ENCODE measurements around the gene YBX3.
A peak's percentile ranks its signal among the peaks of the same experiment; 100 is the strongest.

The YBX3 gene

DNA sequence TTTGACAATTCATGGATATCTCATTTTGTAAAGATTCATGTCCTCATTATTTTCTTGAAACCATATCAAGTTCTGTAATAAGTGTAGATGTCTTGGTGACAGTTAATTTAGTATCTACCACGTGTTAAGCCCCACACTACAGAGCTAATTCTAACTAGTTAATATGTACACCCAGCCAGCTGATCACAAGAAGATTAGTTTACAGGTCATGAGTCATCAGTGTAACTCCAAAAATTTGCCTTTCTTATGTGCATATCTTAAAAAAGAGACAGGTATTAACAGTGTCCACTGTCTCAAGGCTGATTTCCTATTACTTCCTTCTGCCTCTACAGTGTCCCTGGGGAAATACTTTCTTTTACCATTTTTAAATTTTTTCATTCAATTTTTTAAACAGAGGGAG, 13.3 kb upstream of the YBX3 start:
- no peaks in the 10 kb centered on the region for H3K9me3 Mint-ChIP-seq
- H3K27ac Mint-ChIP-seq, result no peak overlapping the region
- peaks cover 4% of the 10 kb centered on the region for H3K27me3 Mint-ChIP-seq
- no peaks in the 10 kb centered on the region for H3K36me3 Mint-ChIP-seq (ENCODE audit: low read depth)
- no peak overlapping the region for H3K4me3 Mint-ChIP-seq
- intact Hi-C loops (cut with micrococcal nuclease), result no loop called here
- H3K4me1 Mint-ChIP-seq (ENCODE audit: low read depth), result peaks cover 14% of the 10 kb centered on the region

DNA sequence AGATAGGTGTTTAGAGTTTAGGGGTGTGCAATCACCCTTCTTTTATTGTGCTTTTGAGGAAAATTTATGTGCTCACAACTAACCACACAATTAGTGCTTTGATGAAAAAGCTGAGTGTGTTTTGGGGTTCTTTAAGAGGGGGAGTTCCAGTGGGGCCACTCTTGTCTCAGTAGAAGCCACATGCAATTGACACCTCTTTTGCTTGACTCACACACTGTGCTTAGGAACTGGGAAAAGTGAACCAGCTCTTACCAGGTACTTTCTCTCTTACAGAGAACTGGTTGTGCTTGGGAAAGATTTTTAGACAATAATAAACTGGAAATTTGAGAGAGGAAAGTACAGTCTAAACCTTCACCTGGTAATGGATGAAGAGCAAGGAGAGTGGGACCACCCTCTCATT, 12.3 kb upstream of the YBX3 start:
- H3K9me3 Mint-ChIP-seq, result no peaks in the 10 kb centered on the region
- no peaks in the 10 kb centered on the region for H3K36me3 Mint-ChIP-seq (ENCODE audit: low read depth)
- intact Hi-C loops (cut with micrococcal nuclease), result no loop called here
- H3K4me3 Mint-ChIP-seq, result no peak overlapping the region
- H3K27me3 Mint-ChIP-seq, result peaks cover 7% of the 10 kb centered on the region
- no peak overlapping the region for H3K27ac Mint-ChIP-seq
- peaks cover 5% of the 10 kb centered on the region for H3K4me1 Mint-ChIP-seq (ENCODE audit: low read depth)

DNA sequence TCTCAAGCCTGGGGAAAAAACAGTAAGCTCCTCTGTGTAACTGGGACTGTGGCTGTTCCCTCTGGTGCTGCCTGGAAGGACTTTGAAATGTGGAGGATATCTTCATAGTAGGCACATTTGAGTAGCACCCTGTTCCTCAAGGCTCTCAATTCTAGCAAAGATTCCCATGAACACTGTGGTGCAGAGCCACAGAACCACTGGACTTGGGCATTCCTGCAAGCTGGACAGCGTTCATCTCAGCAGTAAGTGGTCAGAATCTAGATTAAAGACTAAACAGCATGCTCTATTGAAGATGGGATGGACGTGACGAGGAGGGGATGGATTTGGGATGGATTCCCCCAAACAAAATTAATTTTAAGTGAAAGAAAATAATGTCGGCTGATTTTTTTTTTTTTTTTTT, 9.4 kb upstream of the YBX3 start:
- Mint-ChIP-seq H3K4me3 (no peak overlapping the region), H3K4me1 (ENCODE audit: low read depth) (no peaks in the 10 kb centered on the region), H3K9me3 (no peaks in the 10 kb centered on the region), H3K27ac (no peak overlapping the region), H3K27me3 (peaks cover 14% of the 10 kb centered on the region), H3K36me3 (ENCODE audit: low read depth) (no peaks in the 10 kb centered on the region)
- intact Hi-C loops (cut with micrococcal nuclease), result no loop called here

DNA sequence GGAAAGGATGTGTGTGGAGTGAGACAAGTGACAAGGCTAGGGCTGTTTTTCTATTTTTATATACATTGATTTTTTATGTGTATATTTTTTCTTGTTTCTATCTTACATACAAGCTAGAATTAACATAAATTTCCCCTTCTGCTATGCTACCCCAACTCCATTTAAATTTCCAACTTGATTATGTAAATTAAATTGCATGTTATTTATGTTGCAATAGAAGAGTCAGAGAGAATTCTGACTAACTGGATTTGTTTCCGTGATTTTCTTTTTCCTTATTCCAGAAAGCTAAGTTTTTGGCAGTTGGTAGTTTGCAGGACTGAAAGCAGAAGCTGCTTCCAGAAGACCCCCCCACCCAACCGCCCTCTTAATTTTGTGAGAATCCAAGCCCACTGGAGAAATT, 8.9 kb upstream of the YBX3 start:
- Mint-ChIP-seq H3K4me1 (ENCODE audit: low read depth) (no peaks in the 10 kb centered on the region), H3K4me3 (no peak overlapping the region), H3K9me3 (no peaks in the 10 kb centered on the region), H3K36me3 (ENCODE audit: low read depth) (no peaks in the 10 kb centered on the region), H3K27ac (no peak overlapping the region), H3K27me3 (peaks cover 14% of the 10 kb centered on the region)
- intact Hi-C loops (cut with micrococcal nuclease), result no loop called here

DNA sequence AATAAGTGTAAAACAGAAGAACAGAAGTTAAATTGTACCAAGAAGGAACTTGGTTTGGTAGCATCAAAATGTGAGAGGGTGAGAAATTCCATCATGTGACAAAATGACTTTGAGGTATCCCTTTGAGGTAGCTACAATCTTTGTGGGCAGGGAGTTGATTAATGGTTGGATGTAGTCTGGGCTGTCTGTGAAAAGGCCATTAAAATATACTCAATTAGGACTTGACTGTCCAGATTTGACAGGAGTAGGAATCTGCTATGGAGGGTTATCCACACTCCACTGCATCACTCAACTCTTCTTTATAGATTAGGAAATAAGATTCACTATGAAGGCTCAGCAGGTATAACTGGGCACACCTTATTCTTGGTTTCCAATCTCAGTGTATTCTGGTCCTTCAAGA, 7.4 kb upstream of the YBX3 start:
- no peaks in the 10 kb centered on the region for H3K9me3 Mint-ChIP-seq
- H3K4me3 Mint-ChIP-seq, result no peak overlapping the region
- intact Hi-C loops (cut with micrococcal nuclease), result no loop called here
- peaks cover 18% of the 10 kb centered on the region for H3K27me3 Mint-ChIP-seq
- H3K36me3 Mint-ChIP-seq (ENCODE audit: low read depth), result no peaks in the 10 kb centered on the region
- no peak overlapping the region for H3K27ac Mint-ChIP-seq
- H3K4me1 Mint-ChIP-seq (ENCODE audit: low read depth), result no peaks in the 10 kb centered on the region

DNA sequence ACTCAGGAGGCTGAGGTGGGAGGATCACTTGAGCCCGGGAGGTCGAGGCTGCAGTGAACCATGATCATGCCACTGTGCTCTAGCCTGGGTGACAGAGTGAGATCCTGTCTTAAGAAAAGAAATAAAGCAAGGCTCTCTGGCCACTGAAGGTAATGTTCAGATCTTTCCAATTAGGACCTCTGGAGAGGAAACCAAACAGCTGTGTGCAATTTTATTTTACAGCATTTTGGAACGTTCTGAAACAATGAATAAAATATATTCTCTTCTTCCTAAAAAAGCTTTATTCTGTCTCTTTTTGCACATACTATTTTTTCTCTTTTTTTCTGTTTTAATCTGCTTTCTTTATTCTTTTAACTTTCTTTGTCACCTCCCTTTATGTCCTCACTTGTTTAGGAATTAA, 5.0 kb upstream of the YBX3 start:
- intact Hi-C loops (cut with micrococcal nuclease), result loop anchor here (10.0 kb wide), 1 partner anchor 113 kb away; the partner anchor contains the start of gene MAGOHB
- H3K36me3 Mint-ChIP-seq (ENCODE audit: low read depth), result no peaks in the 10 kb centered on the region
- H3K9me3 Mint-ChIP-seq, result no peaks in the 10 kb centered on the region
- no peaks in the 10 kb centered on the region for H3K4me1 Mint-ChIP-seq (ENCODE audit: low read depth)
- H3K27me3 Mint-ChIP-seq, result peaks cover 24% of the 10 kb centered on the region
- H3K27ac Mint-ChIP-seq, result no peak overlapping the region
- H3K4me3 Mint-ChIP-seq, result no peak overlapping the region

DNA sequence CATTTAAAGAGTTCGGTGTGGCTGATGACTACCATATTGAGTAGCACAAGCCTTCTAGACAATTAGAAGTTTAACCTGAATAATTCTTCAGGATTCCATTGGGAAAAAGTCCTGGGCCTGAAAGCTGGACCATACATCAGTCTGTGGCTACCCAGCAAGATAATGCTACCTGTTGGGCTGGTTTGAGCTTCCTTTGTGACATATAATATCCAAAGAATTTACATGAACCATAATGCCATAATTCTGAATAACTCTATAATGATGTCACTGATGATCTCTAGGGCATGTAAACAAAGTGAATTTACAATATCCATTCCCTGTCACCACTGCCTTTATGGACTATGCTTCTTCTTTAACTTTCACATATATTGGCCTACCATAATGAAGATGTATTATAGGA, 3.8 kb upstream of the YBX3 start:
- peaks cover 7% of the 10 kb centered on the region for H3K36me3 Mint-ChIP-seq (ENCODE audit: low read depth)
- no peak overlapping the region for H3K27ac Mint-ChIP-seq
- peaks cover 22% of the 10 kb centered on the region for H3K27me3 Mint-ChIP-seq
- peaks cover 6% of the 10 kb centered on the region for H3K4me1 Mint-ChIP-seq (ENCODE audit: low read depth)
- intact Hi-C loops (cut with micrococcal nuclease), result loop anchor here (10.0 kb wide), 1 partner anchor 112 kb away; the partner anchor contains the start of gene MAGOHB
- no peaks in the 10 kb centered on the region for H3K9me3 Mint-ChIP-seq
- H3K4me3 Mint-ChIP-seq, result no peak overlapping the region

DNA sequence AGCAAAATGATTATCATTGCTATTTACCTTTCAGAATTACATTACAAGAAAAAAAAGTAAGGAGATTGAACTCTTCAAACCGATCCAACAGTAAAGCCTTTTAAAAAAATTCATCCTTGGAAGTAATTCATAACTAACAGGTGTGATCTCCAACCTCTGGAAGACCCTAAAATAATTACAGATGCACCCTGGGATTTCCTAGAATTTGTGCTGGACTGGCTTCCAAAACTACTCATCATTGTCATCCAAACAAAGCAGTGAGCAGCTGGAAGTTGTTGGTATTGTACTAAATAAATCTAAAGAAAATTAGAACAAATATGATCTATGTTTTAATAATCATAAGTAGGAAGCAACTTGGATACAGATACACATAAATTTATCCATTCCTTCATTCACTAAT, 1.9 kb upstream of the YBX3 start:
- Mint-ChIP-seq H3K27ac (no peak overlapping the region), H3K4me3 (no peak overlapping the region), H3K9me3 (no peaks in the 10 kb centered on the region), H3K36me3 (ENCODE audit: low read depth) (peaks cover 11% of the 10 kb centered on the region), H3K27me3 (peaks cover 19% of the 10 kb centered on the region), H3K4me1 (ENCODE audit: low read depth) (peaks cover 18% of the 10 kb centered on the region)
- intact Hi-C loops (cut with micrococcal nuclease), result loop anchor here (10.0 kb wide), 1 partner anchor 110 kb away; the partner anchor contains the start of gene MAGOHB

DNA sequence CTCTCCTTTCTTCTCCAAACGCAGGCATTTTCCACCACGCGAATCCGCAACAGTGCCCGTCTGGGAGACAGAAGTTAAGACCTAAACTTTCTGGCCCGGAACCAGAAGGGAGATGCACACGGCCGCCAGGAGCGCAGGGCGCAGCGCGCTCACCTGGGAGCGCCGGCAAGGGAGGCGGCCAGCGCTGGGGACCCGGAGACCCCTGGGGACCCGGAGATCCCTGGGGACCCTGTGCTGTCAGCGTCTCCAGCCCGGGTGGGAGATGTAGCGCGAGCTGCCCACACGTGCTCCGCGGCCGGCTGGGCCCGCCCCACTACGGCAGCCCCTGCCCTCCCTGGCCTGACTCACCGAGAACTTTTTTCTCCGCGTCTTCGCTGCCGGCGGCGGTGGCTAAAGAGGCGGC, 620 bp downstream of the YBX3 start:
- peaks cover 12% of the 10 kb centered on the region for H3K27me3 Mint-ChIP-seq
- H3K4me3 Mint-ChIP-seq, result peak overlapping the region; percentile 96
- no peaks in the 10 kb centered on the region for H3K9me3 Mint-ChIP-seq
- H3K27ac Mint-ChIP-seq, result peak overlapping the region; percentile 96
- H3K4me1 Mint-ChIP-seq (ENCODE audit: low read depth), result peaks cover 32% of the 10 kb centered on the region
- peaks cover 17% of the 10 kb centered on the region for H3K36me3 Mint-ChIP-seq (ENCODE audit: low read depth)
- intact Hi-C loops (cut with micrococcal nuclease), result loop anchor here (10.0 kb wide), 1 partner anchor 108 kb away; the partner anchor contains the start of gene MAGOHB

DNA sequence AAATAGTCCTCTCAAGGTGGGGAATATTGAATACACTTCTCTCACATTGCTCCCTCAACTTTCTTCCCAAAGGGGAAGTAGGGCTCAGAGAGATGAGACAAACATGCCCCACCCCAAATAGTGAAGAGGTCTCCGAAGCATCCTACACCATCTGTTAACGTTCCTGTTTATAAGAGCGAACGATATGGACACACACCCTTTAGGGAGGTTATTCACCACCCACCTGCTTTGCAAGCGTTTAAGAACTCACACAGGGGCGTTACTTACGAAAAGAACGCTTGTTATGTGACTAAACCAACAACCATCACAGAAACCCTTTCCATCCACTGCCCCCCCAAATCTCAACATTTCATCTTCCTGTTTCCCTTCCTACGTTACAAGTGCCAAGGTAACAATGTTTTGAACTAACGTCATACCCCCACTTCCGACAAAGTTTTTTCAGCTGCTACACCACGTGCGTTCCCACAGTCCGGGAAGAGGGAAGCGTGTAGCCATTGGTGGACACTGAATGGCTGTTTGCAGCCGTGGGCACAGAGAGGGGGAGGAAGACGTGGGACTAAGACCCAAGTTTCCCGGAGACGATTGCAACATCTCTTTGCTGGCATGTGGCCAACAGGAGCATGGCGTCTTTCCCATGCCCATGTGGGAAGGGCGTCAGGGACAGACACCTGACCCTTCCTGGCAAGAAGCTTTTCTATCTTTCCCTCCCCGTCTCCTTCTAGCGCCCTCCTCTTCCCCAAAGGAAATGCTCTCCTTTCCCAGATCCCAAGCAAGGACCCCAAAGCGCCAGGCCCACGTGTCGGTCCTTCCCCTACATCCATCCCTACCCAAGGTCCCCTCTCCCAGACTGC, 1.2 kb downstream of the YBX3 start:
- peaks cover 12% of the 10 kb centered on the region for H3K27me3 Mint-ChIP-seq
- intact Hi-C loops (cut with micrococcal nuclease), result loop anchor here (10.0 kb wide), 1 partner anchor 107 kb away; the partner anchor contains the start of gene MAGOHB

DNA sequence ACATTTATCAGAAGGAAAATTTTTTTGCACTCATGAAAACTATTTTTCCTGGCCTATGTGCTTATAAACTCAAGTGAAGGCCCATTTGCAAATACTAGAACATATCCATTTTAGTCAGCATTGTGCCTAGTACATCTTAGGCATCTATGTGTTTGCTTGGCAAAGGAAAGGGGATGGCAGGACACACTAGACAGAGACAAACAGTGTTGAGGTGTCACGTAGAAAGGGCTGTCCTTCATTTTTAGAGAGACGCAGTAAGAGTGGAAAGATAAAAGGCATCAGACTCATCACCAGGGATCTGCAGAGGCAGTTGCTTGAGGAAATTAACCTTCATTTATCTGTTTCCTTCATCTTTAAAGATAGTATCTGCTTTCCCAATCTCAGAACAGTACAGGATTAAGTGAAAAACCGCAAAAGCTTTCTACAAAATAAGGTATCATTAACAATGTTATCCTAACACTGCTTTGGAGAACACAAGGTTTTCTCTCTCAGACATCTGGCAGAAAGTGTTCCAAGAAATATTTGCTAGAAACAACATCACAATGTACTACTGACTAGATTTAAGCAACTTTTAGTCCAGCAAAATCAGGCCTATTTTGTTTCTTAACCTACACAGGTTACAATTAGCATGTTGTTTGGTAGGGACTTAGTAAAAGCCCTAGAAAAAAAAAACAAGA, 2.0 kb downstream of the YBX3 start:
- intact Hi-C loops (cut with micrococcal nuclease), result loop anchor here (10.0 kb wide), 1 partner anchor 106 kb away; the partner anchor contains the start of gene MAGOHB
- no peaks in the 10 kb centered on the region for H3K9me3 Mint-ChIP-seq
- peaks cover 30% of the 10 kb centered on the region for H3K36me3 Mint-ChIP-seq (ENCODE audit: low read depth)
- H3K4me1 Mint-ChIP-seq (ENCODE audit: low read depth), result peaks cover 32% of the 10 kb centered on the region
- H3K27me3 Mint-ChIP-seq, result peaks cover 11% of the 10 kb centered on the region
- peak overlapping the region; percentile 96 for H3K4me3 Mint-ChIP-seq
- peak overlapping the region; percentile 96 for H3K27ac Mint-ChIP-seq

More for the DNA sequence above, 1.2 kb downstream of the YBX3 start:
- Mint-ChIP-seq H3K27ac (peak overlapping the region; percentile 96), H3K4me3 (peak overlapping the region; percentile 96), H3K4me1 (ENCODE audit: low read depth) (peaks cover 32% of the 10 kb centered on the region), H3K36me3 (ENCODE audit: low read depth) (peaks cover 22% of the 10 kb centered on the region), H3K9me3 (no peaks in the 10 kb centered on the region)

DNA sequence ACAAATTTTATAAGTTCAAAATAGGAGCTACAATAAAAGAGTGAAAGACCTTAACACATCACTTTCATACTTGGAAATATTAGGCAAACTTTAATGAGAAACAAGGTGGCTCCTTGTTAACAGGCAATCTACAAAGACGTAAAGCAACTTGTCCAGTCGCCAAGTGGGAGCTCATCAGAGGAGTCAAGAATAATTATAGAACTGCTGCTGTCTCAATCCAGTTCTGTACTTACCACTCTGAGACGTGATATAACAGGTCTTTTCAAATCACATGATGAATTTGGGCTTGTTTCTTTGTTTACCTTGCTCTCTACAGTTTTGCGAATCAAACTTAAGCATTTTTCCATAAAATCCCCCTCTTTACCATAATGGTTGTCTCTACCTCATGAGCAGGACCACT, 3.6 kb downstream of the YBX3 start:
- Mint-ChIP-seq H3K4me3 (no peak overlapping the region), H3K36me3 (ENCODE audit: low read depth) (peaks cover 46% of the 10 kb centered on the region), H3K27me3 (peaks cover 6% of the 10 kb centered on the region), H3K4me1 (ENCODE audit: low read depth) (peaks cover 32% of the 10 kb centered on the region), H3K27ac (no peak overlapping the region), H3K9me3 (no peaks in the 10 kb centered on the region)
- intact Hi-C loops (cut with micrococcal nuclease), result loop anchor here (5.0 kb wide), 1 partner anchor 33 kb away; no protein-coding TSS in a partner anchor

DNA sequence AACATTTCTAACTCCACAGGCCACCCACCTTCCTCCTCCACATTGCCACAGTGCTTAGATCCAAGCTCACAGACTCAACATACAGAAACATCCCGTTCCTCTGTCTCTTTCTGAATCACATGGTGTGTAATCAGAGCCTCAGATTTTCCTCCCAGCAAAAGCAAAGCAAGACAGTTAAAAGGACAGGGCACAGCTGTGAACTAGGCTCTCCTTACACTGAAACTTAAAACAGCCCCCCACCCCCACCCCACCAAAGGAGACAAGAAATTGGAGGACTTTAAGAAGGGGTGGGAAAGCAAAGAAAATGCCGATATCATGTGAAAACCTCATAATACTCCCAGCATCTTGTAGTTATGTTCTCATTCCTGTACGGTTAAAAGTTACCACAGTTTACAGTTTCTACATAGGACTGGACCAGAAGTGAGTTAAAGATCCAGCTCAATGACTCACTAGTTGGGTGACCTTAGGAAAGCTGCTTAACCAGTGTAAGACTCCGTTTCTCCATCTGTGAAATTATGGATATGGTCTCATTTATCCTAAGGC, 4.8 kb downstream of the YBX3 start:
- Mint-ChIP-seq H3K4me1 (ENCODE audit: low read depth) (peaks cover 32% of the 10 kb centered on the region), H3K36me3 (ENCODE audit: low read depth) (peaks cover 55% of the 10 kb centered on the region), H3K4me3 (no peak overlapping the region), H3K27me3 (no peaks in the 10 kb centered on the region), H3K27ac (no peak overlapping the region), H3K9me3 (no peaks in the 10 kb centered on the region)
- intact Hi-C loops (cut with micrococcal nuclease), result loop anchor here (5.0 kb wide), 1 partner anchor 34 kb away; no protein-coding TSS in a partner anchor

DNA sequence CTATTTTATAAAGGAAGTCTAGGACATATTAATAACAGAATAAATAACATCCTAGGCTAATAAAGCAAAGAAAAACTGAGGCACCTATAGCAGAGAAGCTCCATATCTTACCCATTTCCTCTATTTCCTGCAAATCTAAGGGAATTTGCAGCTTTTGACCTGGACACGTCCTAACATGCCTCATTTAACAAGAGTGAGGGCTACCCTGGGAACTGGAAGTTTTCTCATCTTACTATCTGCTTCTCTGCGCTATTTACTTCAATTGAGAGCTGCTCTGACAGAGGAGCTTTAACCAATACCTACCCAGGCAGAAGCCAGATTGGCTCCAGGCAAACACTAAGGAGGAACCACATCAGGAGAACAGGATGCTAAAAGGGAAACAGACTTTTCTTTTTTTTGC, 5.7 kb downstream of the YBX3 start:
- Mint-ChIP-seq H3K36me3 (ENCODE audit: low read depth) (peaks cover 62% of the 10 kb centered on the region), H3K4me3 (no peak overlapping the region), H3K4me1 (ENCODE audit: low read depth) (peaks cover 31% of the 10 kb centered on the region), H3K27ac (no peak overlapping the region), H3K27me3 (no peaks in the 10 kb centered on the region), H3K9me3 (no peaks in the 10 kb centered on the region)
- intact Hi-C loops (cut with micrococcal nuclease), result loop anchor here (5.0 kb wide), 1 partner anchor 35 kb away; no protein-coding TSS in a partner anchor
